ENCODE results near the gene MUC5B.

Gene MUC5B

GRCh38 chr11:1220941-1221721, 1.7 kb upstream of the MUC5B start:
- DNase-seq (ENCODE audit: low read depth): no peak

GRCh38 chr11:1221848-1222311, 986 bp upstream of the MUC5B start:
- no peak for DNase-seq (ENCODE audit: low read depth)

GRCh38 chr11:1223346-1224110, 662 bp downstream of the MUC5B start:
- no peak for DNase-seq (ENCODE audit: low read depth)

GRCh38 chr11:1224111-1224490, 1.2 kb downstream of the MUC5B start:
- no peak for DNase-seq (ENCODE audit: low read depth)

GRCh38 chr11:1224491-1225385, 1.9 kb downstream of the MUC5B start:
- DNase-seq (ENCODE audit: low read depth): no peak

DNA sequence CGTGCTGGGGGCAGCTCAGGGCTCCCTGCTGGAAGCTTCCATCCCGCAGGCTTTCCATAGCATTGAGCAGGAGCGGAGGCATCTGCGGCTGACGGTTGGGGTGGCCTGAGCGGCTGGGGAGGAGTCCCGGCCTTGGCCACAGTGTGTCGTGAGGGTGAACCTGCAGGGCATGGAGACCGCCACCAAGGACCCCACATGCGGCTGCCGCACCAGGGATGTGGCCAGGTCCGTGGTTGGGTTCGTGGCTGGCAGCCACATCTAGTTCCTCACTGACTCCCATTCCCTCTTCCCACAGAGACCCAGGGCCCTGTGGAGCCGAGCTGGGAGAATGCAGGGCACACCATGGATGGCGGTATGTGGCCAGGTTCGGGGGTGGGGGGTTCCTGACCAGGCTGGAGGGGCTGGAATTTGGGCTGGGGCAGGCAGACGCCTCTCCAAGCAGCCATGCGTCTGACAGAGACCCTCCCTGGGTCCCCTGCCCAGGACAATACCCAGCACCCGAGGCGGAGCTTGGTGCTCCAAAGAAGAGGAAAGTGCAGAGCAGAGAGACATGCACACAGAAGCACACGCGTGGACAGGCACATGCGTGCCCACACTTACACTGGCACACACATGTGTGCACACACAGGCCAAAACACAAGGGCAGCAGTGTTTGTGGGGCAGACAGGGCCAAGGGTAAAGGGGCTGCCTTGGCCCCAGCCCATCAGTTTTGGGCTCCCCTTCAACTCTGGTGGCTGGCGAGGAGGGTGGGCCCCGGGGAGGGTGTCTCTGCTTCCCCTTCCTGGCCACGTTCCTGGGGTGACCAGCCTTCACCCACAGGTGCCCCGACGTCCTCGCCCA, 2.7 kb downstream of the MUC5B start:
- DNase-seq (ENCODE audit: low read depth): no peak

GRCh38 chr11:1226226-1226985, 3.5 kb downstream of the MUC5B start:
- DNase-seq (ENCODE audit: low read depth): no peak

DNA sequence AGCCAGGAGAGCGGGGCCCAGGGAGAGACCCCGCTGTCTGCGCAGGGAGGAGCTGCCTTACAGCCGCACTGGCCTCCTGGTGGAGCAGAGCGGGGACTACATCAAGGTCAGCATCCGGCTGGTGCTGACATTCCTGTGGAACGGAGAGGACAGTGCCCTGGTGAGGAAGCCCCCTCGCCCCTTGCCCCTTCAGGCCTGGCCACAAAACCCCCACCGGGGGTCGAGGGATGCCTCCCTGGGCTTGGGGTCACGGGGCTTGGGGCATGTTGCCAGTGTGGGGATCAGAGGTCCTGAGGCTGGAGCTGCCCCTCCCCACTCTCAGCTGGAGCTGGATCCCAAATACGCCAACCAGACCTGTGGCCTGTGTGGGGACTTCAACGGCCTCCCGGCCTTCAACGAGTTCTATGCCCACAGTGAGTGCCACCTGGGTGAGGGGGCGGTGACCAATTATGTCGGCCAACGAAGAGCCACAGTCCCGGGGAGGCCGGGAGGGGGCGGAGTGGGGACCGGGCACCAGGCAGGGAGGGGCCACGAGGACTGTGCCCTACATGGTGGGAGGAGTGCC, 4.2 kb downstream of the MUC5B start:
- no peak for DNase-seq (ENCODE audit: low read depth)

- no peak for DNase-seq (ENCODE audit: low read depth)
Measured at GRCh38 chr11:1227551-1228100, 4.8 kb downstream of the MUC5B start.

DNA sequence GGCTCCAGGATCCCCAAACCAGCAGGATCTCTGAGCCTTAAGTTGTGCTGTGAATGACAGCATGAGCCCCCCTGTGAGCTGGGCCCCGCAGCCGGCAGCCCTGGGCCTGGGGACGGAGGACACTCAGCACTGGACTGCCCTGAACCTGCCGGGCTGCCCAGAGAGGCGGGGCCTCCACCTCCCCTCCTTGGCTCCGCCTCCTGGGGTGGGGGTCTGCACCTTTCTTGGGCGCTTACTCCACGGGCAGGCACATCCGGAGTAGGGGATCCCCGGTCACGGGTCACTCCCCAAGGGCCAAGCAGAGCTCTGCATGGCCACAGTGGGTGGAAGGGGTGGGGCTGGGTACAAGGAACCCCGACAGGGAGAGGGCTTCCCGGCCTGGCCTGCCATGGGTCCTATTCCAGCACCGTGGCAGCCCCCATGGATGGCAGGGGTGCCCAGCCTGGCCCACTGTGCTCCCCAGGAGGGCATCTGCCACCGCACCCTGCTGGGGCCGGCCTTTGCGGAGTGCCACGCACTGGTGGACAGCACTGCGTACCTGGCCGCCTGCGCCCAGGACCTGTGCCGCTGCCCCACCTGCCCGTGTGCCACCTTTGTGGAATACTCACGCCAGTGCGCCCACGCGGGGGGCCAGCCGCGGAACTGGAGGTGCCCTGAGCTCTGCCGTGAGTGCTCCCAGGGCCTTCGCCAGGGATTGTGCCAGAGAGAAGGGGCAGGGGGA, 5.4 kb downstream of the MUC5B start:
- no peak for DNase-seq (ENCODE audit: low read depth)

DNA sequence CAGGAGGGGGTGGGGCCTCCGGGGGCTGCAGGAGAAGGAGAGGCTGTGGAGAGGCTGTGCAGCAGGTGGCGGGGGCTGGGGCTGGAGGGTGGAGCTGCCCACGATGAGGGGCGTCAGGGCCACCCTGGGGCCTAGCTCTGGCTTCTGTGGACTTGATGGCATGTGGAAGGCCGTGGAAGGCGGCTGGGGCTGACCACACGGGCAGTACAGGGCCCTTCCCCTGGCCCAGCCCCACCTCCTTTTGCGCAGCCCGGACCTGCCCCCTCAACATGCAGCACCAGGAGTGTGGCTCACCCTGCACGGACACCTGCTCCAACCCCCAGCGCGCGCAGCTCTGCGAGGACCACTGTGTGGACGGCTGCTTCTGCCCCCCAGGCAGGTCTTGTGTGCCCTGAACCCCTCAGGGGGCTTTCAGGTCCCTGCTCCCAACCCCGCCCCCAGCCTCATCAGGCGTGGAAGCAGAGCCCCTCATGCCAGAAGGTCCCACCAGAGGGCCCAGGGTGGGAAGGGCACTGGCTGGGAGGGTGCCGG, 6.1 kb downstream of the MUC5B start:
- no peak for DNase-seq (ENCODE audit: low read depth)

DNA sequence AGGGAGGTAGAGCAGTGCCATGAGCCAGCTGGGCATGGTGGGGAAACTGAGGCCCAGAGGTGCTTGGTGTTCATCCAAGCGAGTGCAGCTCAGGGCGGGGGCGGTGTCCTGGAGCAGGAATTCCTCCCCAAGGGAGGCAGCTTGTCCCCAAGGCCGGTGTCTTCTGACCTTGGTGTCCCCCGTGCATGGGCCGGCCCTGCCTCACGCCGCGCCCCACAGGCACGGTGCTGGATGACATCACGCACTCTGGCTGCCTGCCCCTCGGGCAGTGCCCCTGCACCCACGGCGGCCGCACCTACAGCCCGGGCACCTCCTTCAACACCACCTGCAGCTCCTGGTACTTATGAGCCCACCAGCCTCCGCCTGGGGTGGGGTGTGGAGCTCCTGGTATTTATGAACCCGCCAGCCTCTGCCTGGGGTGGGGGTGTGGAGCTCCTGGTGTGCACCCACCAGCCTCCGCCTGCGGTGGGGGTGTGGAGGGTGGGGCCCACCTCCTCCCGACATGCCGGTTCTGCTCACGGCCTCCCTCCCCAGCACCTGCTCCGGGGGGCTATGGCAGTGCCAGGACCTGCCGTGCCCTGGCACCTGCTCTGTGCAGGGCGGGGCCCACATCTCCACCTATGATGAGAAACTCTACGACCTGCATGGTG, 6.7 kb downstream of the MUC5B start:
- no peak for DNase-seq (ENCODE audit: low read depth)

GRCh38 chr11:1230121-1230455, 7.2 kb downstream of the MUC5B start:
- no peak for DNase-seq (ENCODE audit: low read depth)

- no peak for DNase-seq (ENCODE audit: low read depth)
Measured at GRCh38 chr11:1230456-1231395, 7.9 kb downstream of the MUC5B start.

GRCh38 chr11:1231396-1232020, 8.6 kb downstream of the MUC5B start:
- no peak for DNase-seq (ENCODE audit: low read depth)

DNA sequence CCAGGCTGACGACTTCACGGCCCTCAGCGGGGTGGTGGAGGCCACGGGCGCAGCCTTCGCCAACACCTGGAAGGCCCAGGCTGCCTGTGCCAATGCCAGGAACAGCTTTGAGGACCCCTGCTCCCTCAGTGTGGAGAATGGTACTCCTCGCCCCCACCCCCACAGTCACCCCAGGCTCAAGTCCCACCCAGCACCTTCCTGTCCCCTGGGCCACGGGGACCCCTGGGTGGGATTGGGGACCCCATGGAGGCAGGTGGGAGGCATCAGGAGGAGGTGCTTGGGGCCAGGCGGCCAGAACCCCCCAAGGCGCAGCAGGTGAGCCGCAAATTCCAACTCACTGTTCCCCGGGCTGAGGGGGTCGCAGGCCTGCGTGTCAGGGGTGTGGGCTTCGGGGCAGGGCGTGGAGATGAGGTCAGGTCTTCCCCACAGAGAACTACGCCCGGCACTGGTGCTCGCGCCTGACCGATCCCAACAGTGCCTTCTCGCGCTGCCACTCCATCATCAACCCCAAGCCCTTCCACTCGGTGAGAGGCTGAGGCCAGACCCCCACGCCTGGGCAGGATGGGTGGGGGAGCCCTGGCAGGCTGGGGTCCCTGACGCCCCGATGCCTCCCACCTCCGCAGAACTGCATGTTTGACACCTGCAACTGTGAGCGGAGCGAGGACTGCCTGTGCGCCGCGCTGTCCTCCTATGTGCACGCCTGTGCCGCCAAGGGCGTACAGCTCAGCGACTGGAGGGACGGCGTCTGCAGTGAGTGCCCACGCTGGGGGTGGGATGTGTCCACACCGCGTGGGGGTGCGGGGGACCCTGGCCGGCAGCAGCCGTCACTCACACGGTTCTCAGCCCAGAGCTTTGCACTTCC, 9.4 kb downstream of the MUC5B start:
- DNase-seq (ENCODE audit: low read depth): no peak
